ENCODE results near the gene PKD1L1.

GRCh38 chr7:47756636-47757035, 191.6 kb downstream of the PKD1L1 start:
- TF ChIP-seq POLR2AphosphoS5 (IDR thresholded peaks at IDR 0.05) (no peak), CTCF (IDR thresholded peaks at IDR 0.05) (no peak), POLR2A (IDR thresholded peaks at IDR 0.05) (no peak), EP300 (IDR thresholded peaks at IDR 0.05) (no peak)

Measured in suprapubic skin (tissue), 4 donors.